ENCODE measurements around the gene RET. TPM values are rescaled to one million over a fixed set of nuclear protein-coding genes. Genes with fewer than 3 reads are reported as not detected.

The RET gene
- total RNA-seq, 1 donor from 2014 or later = 9.3 TPM

DNA sequence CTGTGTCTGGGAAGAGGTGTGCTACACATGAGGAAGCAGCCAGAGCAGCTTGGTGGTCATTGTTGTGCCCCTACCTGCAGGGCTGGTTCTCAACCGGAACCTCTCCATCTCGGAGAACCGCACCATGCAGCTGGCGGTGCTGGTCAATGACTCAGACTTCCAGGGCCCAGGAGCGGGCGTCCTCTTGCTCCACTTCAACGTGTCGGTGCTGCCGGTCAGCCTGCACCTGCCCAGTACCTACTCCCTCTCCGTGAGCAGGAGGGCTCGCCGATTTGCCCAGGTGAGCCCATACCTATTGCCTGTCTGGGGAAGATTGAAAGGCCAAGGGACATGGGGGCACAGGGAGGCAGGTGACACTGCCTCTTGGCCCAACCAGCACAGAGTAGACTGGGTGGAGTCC, 32.1 kb downstream of the RET start:
- DNase-seq = no peak

DNA sequence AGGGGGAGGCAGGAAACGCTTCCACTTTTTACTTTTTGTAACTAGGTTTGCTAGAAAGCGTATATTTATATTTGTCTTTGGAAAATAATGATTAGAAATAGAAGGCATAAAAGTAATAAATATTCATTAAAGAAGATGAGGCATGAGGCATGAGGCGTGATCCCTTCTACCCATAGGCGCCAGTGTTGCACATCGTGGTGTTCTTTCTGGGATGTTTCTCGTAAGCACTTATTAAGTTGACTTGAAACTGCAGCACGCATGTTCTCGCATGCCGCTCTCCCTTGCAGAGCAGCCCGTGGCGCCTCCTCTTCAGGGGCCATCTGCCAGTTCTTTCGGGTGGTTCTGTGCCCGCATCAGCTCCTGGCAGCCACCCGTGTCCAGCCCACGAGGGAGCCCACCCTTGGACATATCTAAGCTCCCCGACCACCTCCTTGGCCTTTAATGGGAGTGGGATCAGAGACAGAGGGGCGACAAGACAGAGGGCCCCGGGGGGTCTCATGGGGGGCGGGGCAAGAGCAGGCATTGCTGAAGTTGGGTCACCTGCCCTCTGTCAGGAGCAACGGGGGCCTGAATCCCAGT, 32.9 kb downstream of the RET start:
- peak; percentile 19 for DNase-seq

DNA sequence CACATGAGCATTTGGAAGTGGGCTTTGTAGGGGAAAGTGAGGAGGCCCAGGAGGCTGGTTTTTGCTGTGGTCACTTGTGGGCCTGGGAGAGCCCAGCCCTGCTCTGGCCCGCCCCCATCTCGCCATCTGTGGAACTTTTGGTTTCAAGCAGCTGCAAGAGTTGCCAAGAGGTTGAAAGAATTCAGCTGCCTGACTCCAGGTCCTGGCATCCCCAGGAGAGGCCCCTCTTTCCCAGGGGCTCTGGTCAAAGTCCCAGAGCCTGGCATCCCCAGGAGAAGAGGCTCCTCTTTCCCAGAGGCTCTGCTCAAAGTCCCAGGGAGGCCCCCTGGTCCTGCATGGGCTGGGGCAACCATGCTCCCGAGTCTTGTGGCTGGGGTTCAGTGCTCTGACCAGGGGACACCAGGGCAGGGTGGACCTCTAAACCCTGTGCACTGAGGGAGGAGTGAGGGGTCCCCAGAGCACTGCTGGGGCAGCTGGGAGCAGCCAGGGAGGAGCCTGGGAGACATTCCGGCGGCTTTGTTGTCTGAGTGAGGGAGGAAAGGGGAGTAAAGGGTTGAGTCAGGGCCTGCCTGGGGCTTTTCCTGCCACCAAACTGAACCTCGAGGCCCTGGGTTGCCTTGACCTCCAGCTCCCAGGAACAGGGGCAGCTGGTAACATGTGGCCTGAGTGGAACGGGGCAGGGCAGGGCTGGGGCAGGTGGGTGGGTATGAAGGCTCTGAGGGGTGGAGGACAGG, 33.6 kb downstream of the RET start:
- DNase-seq = peak; percentile 51

DNA sequence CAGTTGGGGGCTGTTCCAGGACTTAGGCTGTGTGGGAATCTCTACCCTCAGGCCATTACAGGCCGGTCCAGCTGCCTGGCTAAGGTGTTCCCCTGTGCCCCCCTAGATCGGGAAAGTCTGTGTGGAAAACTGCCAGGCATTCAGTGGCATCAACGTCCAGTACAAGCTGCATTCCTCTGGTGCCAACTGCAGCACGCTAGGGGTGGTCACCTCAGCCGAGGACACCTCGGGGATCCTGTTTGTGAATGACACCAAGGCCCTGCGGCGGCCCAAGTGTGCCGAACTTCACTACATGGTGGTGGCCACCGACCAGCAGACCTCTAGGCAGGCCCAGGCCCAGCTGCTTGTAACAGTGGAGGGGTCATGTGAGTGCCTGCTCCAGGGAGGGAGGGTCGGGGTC, 34.2 kb downstream of the RET start:
- no peak for DNase-seq

DNA sequence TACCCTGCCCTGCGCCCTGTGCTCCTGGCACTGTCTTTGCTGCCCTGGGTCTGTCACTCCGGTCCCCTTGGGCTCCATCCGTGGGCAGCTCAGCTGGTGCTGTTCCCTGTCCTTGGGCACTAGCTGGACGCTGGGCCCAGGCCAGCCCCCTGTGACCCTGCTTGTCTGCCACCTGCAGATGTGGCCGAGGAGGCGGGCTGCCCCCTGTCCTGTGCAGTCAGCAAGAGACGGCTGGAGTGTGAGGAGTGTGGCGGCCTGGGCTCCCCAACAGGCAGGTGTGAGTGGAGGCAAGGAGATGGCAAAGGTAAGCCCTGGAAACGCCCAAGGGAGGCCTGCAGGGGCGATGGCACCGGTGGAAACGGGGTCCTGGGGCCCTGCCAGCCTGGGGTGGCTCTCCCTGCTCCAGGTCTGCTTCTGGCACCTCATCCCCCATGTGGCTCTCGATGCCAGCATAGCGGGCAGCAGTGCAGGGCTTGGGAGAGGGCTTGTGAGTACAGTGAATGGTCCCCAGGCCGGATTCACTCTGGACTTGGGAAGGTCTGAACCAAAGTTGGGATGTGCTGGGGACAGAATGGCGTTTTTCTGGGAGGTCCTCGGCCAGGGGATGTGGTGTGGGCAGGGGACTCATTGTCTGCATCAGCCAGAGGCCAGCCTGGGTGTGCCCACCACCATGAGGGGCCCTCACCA, 35.2 kb downstream of the RET start:
- DNase-seq = no peak

DNA sequence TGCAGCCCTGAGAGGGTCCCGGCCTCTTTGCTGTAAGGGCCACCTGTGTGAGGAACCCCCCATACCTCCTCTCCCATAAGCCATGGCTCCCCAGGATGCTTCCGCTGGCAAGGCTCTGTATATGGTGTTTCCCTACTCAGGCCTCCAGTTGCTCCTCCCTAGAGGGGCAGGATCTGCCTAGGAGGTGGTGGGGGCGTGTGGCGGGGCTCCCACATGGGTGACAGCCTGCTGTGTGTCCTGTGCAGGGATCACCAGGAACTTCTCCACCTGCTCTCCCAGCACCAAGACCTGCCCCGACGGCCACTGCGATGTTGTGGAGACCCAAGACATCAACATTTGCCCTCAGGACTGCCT, 35.7 kb downstream of the RET start:
- no peak for DNase-seq

DNA sequence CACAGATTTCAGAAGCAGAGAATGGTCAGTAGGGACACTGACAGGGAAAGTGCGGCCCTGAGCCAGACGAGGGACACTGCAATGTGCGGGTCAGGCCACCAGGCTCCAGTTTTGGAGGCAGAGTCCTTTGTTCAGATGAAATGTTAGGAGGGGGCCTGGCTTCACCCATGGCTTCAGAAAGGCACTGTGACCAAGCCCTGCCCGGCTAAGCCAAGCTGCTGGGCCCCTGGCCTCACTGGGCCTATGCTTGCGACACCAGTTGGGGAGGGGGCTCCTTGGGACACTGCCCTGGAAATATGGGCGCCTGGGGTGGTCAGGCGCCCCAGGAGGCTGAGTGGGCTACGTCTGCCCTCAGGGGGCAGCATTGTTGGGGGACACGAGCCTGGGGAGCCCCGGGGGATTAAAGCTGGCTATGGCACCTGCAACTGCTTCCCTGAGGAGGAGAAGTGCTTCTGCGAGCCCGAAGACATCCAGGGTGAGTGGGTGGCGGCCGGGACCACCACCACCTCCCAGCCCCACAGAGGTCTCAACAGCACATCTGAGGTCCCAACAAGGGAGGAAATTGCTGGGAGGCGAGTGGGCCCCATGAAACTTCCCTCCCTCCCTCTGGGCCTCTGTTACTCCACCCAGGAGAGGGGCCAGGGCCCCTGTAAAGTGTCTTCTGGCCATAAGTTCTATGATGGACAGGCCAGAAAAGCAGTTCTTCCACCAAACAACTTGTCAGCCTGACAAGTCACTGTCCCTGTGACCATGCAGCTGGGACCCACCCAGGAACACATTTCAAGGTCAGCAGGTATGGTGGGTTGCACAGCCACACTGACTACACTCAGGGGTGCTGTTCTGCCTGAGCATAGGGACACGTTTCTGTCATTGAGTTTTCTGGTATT, 36.6 kb downstream of the RET start:
- no peak for DNase-seq

DNA sequence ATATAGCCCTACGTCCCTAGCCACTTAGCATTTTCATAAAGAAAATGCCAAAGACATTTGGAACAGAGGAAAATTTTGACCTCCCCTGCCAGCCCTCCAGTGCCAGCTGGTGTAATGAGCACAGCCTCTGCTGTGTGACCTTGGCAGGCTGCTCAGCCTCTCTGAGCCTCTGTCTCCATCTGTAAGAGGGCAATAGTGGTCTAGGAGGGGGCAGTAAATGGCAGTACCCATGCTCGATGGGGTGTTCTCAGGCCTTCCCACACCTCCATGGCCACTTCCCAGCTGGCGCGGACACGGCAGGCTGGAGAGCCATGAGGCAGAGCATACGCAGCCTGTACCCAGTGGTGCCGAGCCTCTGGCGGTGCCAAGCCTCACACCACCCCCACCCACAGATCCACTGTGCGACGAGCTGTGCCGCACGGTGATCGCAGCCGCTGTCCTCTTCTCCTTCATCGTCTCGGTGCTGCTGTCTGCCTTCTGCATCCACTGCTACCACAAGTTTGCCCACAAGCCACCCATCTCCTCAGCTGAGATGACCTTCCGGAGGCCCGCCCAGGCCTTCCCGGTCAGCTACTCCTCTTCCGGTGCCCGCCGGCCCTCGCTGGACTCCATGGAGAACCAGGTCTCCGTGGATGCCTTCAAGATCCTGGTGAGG, 37.3 kb downstream of the RET start:
- no peak for DNase-seq

DNA sequence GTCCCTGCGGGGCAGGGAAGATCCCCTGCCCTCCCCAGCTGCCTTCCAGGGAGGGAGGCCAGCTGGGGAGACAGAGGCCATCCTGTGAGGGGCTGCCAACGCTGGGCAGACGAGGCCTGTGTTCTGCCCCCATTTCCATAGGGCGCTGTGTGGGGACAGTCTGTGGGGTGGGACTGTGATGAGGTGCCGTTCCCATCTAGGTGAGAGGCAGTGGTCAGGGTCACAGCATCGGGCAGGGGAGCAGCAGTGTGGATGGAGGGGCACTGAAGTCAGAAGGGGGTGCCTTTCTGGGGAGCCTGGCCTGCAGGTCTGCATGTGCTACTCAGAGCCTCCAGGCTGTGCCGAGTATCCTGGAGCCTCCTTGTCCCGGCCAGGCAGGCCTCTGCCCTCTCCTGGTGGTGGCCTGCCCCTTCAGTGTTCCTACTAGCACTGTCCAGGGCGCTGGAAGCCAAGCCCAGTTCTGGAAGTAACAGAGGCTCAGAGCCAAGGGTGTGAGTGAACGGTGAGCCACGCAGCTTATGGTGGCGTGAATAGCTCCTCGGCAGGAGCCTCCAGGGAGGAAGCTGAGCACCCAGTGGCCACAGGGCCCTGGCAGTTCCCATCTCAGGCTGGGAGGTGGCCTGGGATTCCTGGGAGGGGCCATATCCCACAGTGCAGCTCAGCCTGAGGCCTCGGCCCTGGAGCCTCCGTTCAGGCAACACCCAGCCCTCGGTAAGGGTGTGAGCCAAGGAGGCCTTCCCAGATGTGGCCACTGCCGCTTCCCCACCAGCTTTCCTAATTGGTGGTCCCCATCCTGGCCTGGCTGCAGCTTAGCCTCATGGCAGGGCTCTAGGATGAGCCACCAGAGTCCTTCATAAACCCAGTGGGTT, 38.1 kb downstream of the RET start:
- no peak for DNase-seq

DNA sequence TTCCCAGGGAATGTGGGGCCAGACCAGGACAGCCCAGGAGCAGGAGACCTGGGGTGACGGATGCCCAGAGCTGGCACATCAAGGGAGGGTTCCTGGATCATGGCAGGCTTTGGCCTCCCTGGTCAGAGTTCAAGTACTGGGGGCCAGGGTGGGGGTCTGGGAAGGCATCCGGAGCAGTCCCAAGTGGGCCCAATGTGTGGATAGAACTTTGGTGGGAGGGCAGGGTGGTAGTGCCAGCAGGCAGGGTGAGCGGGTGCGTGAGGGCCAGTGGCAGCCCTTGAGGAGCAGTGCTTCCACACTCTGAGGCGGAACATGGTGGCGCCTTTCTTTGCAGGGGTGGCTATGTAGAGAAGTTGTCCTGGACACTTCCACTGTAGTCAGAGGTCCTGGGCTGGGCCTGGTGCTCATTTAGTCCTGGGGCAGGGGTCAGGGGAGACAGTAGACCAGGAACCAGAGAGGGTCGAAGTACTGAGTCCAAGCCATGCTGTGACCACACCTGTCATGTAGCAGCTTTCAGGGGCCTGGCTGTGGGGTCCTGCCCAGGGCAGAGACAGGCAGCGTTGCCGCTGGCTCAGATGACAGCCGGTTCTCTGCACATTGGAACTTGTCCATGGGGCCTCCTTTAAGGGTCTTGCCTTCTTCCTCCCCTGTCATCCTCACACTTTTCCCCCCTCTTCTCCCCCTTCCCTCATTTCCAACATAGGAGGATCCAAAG, 39.2 kb downstream of the RET start:
- no peak for DNase-seq

DNA sequence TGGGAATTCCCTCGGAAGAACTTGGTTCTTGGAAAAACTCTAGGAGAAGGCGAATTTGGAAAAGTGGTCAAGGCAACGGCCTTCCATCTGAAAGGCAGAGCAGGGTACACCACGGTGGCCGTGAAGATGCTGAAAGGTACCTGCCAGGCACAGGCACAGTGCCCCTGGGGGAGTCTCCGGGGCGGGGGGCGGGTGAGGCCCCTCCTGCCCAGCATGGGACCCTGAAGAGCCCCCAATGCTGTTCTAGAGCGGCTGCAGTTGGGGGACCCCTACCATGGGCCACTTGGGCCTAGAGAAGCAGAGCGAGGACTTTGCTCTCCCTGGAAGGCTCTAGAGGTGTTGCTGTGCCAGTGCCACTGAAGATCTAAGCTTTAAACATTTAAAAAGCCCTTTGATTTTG, 39.7 kb downstream of the RET start:
- DNase-seq = no peak

DNA sequence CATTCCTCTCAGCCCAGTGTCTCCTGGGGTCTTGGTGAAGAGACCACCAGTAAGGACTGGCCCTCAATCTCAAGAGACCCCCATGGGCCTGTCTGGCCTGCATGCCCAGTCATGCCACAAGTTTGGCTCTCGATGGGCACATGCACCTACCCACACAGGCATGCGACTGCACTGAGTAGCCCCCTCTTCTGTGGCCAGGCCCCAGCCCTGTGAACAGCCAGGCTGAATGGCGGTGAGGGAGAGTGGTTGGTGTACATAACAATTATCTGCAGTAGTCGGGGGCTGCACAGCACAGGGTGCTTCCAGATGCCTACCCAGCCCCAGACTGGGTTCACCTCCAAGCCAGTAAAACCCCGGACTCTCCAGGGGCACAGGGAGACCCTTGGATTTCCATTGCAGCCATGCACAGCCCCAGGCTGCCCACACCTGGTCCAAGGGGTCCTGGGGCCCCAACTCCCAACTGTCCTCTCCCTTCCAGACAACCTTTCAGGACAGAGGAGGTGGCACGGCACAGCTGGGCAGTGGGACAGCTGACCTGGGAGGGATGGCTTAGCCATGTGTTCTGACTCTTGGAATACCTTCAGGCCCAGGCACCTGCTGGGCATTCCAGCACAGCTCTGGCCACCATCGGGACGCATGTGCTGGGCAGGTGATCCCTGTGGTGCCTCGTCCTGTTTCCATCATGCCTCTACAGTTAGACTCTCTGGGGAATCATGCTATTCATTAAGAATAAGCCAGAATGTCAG, 40.3 kb downstream of the RET start:
- DNase-seq = no peak

DNA sequence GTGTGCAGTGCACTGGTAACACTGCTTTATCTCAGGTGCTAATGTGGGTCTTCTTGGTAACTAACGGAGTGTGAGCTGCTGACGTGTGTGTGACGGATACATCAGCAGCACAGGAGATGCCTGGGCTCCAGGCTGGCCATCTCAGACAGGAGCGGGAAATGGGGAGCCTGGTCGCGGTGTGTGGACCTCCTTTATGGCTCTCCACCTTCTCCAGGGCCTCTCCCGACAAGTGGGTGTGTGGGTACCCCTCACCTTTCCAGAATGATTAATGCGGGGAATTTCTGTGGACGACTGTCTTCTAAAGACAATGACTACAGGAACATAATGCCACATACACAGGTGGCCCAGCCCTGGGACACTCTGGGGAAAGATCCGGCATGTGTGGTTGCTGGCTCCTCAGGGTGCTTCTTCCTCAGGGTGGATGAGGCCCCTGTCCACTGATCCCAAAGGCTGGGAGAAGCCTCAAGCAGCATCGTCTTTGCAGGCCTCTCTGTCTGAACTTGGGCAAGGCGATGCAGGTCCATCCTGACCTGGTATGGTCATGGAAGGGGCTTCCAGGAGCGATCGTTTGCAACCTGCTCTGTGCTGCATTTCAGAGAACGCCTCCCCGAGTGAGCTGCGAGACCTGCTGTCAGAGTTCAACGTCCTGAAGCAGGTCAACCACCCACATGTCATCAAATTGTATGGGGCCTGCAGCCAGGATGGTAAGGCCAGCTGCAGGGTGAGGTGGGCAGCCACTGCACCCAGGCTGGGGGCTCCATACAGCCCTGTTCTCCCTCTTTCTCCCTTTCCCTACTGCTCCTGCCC, 41.1 kb downstream of the RET start:
- DNase-seq = no peak

DNA sequence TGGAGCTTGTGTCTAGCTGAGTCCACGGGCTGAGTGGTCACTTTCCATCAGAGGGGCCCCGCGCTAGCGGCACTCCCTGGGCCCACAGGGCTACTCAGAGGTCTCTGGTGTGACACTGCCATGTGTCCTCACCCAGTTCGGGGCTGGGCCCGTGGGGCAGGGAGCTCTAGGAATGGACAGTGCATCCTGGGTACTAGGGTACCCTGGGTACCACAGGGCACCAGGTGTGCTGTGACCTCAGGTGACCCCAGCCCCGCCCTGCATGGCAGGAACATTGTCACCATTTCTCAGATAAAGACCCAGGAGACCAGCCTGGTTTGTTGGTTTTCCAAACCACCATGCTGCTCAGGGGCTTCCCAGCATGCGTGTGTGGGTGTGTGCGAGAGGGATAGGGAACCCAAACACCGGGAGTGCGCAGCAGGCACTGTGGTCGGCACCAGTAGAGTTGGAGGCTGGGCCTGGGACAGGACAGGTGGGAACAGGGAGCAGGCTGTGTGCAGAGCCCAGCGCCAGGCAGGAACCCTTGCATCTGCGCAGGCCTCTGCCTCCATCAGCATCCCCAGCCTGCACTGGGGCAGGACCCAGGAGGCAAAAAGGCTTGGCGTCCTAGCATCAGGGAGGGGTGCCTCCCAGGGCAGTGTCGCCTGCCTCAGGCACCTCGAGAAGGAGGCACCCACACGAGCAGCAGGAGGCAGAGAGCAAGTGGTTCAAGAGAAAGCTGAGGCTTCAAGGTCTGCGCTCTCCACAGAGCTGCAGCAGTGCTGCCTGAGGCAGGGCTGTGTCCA, 42.0 kb downstream of the RET start:
- DNase-seq = no peak

DNA sequence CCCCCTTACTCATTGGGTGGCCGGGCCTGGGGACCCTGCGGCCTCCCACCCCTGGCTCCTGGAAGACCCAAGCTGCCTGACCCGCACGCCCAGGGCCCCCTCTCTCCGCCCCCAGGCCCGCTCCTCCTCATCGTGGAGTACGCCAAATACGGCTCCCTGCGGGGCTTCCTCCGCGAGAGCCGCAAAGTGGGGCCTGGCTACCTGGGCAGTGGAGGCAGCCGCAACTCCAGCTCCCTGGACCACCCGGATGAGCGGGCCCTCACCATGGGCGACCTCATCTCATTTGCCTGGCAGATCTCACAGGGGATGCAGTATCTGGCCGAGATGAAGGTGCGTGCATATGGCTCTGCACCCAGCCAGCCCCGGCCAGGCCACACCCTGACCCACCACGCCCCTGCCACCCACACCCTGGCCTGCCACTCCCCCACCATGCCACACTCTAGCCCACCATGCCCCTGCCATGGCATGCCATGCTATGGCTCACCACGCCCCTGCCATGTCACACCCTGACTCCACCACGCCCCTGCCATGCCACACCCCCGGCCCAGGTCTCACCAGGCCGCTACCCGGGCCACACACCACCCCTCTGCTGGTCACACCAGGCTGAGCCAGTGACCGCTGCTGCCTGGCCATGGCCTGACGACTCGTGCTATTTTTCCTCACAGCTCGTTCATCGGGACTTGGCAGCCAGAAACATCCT, 42.7 kb downstream of the RET start:
- DNase-seq = no peak

DNA sequence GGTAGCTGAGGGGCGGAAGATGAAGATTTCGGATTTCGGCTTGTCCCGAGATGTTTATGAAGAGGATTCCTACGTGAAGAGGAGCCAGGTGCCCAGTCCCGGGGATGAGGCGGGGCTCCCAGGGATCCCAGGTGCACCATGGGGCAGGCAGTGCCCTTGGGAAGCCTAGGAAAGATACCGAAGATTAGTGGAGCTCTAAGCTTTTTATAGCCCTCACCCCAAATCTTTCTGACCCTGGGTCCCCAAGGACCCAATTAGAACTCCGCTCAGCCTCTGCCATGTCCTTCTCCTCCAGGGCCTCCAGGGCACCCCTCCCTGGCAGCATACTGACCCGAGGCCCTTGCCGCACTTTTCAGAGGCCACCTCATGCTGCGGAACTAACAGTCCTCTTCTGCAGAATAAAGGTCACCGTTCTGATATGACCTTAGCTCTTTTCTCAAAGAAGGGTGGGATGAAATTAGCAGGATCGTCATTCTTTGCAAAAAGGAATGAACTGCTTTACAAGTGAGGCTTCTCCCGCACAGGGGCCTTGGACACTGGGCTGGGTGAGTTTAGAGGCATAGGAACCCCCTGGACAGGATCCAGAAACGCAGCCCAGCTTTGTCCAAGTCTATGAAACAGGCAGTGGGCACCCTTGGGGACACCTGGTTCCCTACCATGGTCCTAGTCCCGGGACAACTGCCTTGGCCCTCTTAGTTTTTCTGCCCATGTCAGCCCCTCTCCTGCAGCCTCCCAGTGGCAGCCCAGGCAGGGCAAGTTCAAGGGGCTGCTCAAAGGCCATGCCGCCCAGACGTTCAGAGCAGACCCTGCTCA, 43.5 kb downstream of the RET start:
- no peak for DNase-seq

DNA sequence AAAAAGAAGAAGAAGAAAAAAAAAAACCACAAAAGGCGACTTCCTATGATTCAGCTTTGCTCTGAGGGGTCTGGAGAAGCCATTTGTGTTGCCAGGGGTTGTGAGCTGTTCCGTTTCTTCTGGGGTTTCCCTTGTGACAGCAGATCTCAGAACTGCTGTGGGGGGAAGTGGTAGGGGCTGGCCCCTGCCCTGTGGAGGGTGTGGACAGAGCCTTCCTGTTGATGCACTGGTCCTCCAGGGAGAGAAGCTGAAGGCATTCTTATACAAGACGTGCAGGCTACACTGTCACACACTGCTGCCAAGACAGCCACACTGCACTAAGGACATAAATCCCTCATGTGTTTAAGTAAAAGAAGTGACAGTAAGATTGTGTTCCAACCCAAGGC, 44.1 kb downstream of the RET start:
- DNase-seq = no peak
